Measurements from ENCODE around the gene RIPOR2.
"Not testable (repeated sequence)": the region's sequence is repeated elsewhere in the genome, so short reads cannot be mapped to it uniquely, and the experiment has no call there.

RIPOR2 gene

GRCh38 chr6:24761851-24762250, 173.9 kb downstream of the RIPOR2 start:
- Mint-ChIP-seq H3K4me3 (no peak overlapping the region), H3K27ac (ENCODE audit: low read depth) (no peak overlapping the region), H3K4me1 (no peaks in the 10 kb centered on the region), H3K27me3 (no peaks in the 10 kb centered on the region), H3K36me3 (ENCODE audit: insufficient read depth) (no peaks in the 10 kb centered on the region), H3K9me3 (no peaks in the 10 kb centered on the region)
- ATAC-seq (replicated peaks; ENCODE audit: extremely low read depth, poor library complexity, severe bottlenecking) (no peak), DNase-seq (ENCODE audit: low spot score in 2 of 2) (no peak)

DNA sequence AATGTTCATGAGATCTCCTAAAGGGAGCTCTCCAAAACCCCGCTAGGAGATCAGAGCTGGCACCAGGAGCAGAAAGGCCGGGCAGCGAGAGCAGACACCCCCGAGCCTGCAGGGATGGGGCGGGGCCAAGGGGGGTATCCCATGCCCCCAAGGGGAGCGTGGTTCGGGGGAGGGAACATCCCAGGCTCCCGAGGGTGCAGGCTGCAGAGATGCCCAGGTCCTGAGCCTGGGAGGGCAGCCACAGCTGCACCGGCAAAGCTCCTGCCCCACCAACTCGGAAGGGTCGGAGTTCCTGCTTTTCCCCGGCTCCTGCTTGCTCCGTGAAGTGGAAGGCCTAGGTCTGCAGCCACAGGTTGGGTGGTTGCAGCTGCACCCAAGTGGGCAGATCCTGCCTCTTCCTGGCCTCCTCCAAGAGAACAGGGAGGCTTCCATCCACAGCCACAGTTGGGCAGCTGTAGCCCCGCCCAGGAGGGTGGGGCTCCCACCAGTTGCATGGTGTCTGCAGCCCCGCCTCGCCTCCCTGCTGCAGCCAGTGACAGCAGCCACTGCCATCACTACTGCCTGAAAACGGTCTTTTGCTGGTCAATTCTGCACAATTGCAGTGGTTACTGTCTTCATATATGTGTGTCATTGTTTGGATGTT, 174.4 kb downstream of the RIPOR2 start:
- Mint-ChIP-seq H3K27me3 (no peaks in the 10 kb centered on the region), H3K9me3 (no peaks in the 10 kb centered on the region), H3K4me3 (no peak overlapping the region), H3K27ac (ENCODE audit: low read depth) (no peak overlapping the region), H3K4me1 (no peaks in the 10 kb centered on the region), H3K36me3 (ENCODE audit: insufficient read depth) (no peaks in the 10 kb centered on the region)
- DNase-seq (ENCODE audit: low spot score in 2 of 2) (no peak), ATAC-seq (replicated peaks; ENCODE audit: extremely low read depth, poor library complexity, severe bottlenecking) (no peak)

GRCh38 chr6:24760210-24760609, 175.6 kb downstream of the RIPOR2 start:
- Mint-ChIP-seq H3K4me3 (no peak overlapping the region), H3K9me3 (no peaks in the 10 kb centered on the region), H3K27me3 (no peaks in the 10 kb centered on the region), H3K36me3 (ENCODE audit: insufficient read depth) (no peaks in the 10 kb centered on the region), H3K27ac (ENCODE audit: low read depth) (no peak overlapping the region), H3K4me1 (no peaks in the 10 kb centered on the region)
- ATAC-seq (replicated peaks; ENCODE audit: extremely low read depth, poor library complexity, severe bottlenecking) (no peak), DNase-seq (ENCODE audit: low spot score in 2 of 2) (no peak)

DNA sequence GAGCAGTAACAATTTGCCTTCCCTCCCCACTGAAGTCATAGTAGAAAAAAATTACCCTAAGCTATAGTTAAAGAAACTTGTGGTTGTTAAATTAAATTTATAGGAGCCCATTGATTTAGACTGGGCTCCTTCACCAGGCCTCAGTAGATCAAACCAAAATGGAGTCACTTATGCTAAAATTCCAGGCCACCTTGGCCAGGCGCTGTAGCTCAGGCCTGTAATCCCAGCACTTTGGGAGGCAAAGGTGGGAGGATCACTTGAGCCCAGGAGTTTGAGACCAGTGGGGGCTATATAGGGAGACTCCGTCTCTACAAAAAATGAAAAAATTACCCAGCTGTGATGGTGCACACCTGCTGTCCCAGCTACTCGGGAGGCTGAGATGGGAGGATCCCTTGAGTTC, 176.0 kb downstream of the RIPOR2 start:
- no peaks in the 10 kb centered on the region for H3K4me1 Mint-ChIP-seq
- ATAC-seq (replicated peaks; ENCODE audit: extremely low read depth, poor library complexity, severe bottlenecking) (no peak), DNase-seq (ENCODE audit: low spot score in 2 of 2) (no peak)
- H3K36me3 Mint-ChIP-seq (ENCODE audit: insufficient read depth), result no peaks in the 10 kb centered on the region
- H3K9me3 Mint-ChIP-seq, result no peaks in the 10 kb centered on the region
- H3K27ac Mint-ChIP-seq (ENCODE audit: low read depth), result no peak overlapping the region
- H3K27me3 Mint-ChIP-seq, result no peaks in the 10 kb centered on the region
- no peak overlapping the region for H3K4me3 Mint-ChIP-seq

- ATAC-seq (replicated peaks; ENCODE audit: extremely low read depth, poor library complexity, severe bottlenecking) (no peak), DNase-seq (ENCODE audit: low spot score in 2 of 2) (no peak)
- no peak overlapping the region for H3K27ac Mint-ChIP-seq (ENCODE audit: low read depth)
- no peak overlapping the region for H3K4me3 Mint-ChIP-seq
- H3K9me3 Mint-ChIP-seq, result no peaks in the 10 kb centered on the region
- H3K27me3 Mint-ChIP-seq, result no peaks in the 10 kb centered on the region
- no peaks in the 10 kb centered on the region for H3K4me1 Mint-ChIP-seq
- H3K36me3 Mint-ChIP-seq (ENCODE audit: insufficient read depth), result no peaks in the 10 kb centered on the region
Measured at GRCh38 chr6:24757611-24758010, 178.1 kb downstream of the RIPOR2 start.

DNA sequence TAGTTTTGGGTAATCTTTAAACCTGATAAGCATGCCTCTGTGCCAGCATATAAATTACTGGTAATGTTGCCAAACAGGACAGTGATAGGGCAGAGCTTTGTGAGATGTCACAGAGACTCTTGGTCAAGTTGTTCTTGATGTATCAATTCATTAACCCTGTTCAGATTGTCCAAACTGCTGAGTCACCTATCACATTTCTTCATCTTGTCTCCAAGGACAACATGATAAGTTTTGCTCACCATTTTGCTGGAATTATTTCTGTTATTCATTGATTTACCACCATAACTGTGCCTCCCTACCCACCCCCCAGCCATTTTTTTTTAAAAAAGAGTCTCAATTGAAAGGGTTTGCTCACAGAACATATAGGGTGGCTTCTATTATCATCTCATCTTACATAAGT, 180.5 kb downstream of the RIPOR2 start:
- H3K9me3 Mint-ChIP-seq, result no peaks in the 10 kb centered on the region

GRCh38 chr6:24754378-24754777, 181.4 kb downstream of the RIPOR2 start:
- not testable (repeated sequence) for H3K36me3 Mint-ChIP-seq (ENCODE audit: insufficient read depth); H3K27ac Mint-ChIP-seq (ENCODE audit: low read depth); H3K4me1 Mint-ChIP-seq; ATAC-seq (replicated peaks; ENCODE audit: extremely low read depth, poor library complexity, severe bottlenecking); DNase-seq (ENCODE audit: low spot score in 2 of 2); H3K9me3 Mint-ChIP-seq; H3K4me3 Mint-ChIP-seq
- H3K27me3 Mint-ChIP-seq, result peaks cover 13% of the 10 kb centered on the region

More for the DNA sequence above, 180.5 kb downstream of the RIPOR2 start:
- no peak for DNase-seq (ENCODE audit: low spot score in 2 of 2)
- no peak for ATAC-seq (replicated peaks; ENCODE audit: extremely low read depth, poor library complexity, severe bottlenecking)
- no peaks in the 10 kb centered on the region for H3K36me3 Mint-ChIP-seq (ENCODE audit: insufficient read depth)
- H3K4me1 Mint-ChIP-seq, result no peaks in the 10 kb centered on the region
- peaks cover 13% of the 10 kb centered on the region for H3K27me3 Mint-ChIP-seq
- H3K4me3 Mint-ChIP-seq, result no peak overlapping the region
- H3K27ac Mint-ChIP-seq (ENCODE audit: low read depth), result no peak overlapping the region

Measured in central memory CD8-positive, alpha-beta T cell (primary cell).